HL-60/S4 treated with retinoic acid at 250 ng/mL for 4 days and 3 days (cell line): ENCODE measurements around the gene RNF220.

Source experiments
- in situ Hi-C: fragments of 300-500 bp; cut with MboI; formaldehyde crosslinking; loops from 2 replicates; pipeline ENCODE4 v1.7.0; 2022; ENCODE audit warnings: low sequenced_read_pairs

Gene RNF220

GRCh38 chr1:44515416-44515815 is 110.4 kb downstream of the RNF220 start:
- in situ Hi-C loops = no loop called here

- in situ Hi-C loops = no loop called here
Observed at GRCh38 chr1:44519035-44519676, 114.1 kb downstream of the RNF220 start.

GRCh38 chr1:44521378-44522080 is 116.5 kb downstream of the RNF220 start:
- in situ Hi-C loops = no loop called here

GRCh38 chr1:44523593-44524591 is 118.8 kb downstream of the RNF220 start:
- in situ Hi-C loops = no loop called here

GRCh38 chr1:44524655-44525500 is 119.8 kb downstream of the RNF220 start:
- in situ Hi-C loops = no loop called here

- in situ Hi-C loops = no loop called here
Observed at GRCh38 chr1:44526295-44527073, 121.4 kb downstream of the RNF220 start.

GRCh38 chr1:44531785-44532566 is 126.9 kb downstream of the RNF220 start:
- in situ Hi-C loops = no loop called here

GRCh38 chr1:44532567-44532944 is 127.5 kb downstream of the RNF220 start:
- in situ Hi-C loops = no loop called here

- in situ Hi-C loops = no loop called here
Observed at GRCh38 chr1:44534771-44535170, 129.7 kb downstream of the RNF220 start.

GRCh38 chr1:44536357-44537209 is 131.5 kb downstream of the RNF220 start:
- in situ Hi-C loops = no loop called here

- in situ Hi-C loops = no loop called here
Observed at GRCh38 chr1:44537538-44537937, 132.5 kb downstream of the RNF220 start.

GRCh38 chr1:44537956-44538355 is 132.9 kb downstream of the RNF220 start:
- in situ Hi-C loops = no loop called here

- in situ Hi-C loops = no loop called here
Observed at GRCh38 chr1:44539991-44540730, 135.1 kb downstream of the RNF220 start.

GRCh38 chr1:44542420-44543063 is 137.5 kb downstream of the RNF220 start:
- in situ Hi-C loops = no loop called here

- in situ Hi-C loops = no loop called here
Observed at GRCh38 chr1:44543064-44543744, 138.1 kb downstream of the RNF220 start.

GRCh38 chr1:44543786-44544185 is 138.7 kb downstream of the RNF220 start:
- in situ Hi-C loops = no loop called here
